HCT116 (cell line): ENCODE measurements around the gene SCP2. TPM values are rescaled to one million over a fixed set of nuclear protein-coding genes. Genes with fewer than 3 reads are reported as not detected.

ENCODE experiments used
- ATAC-seq: fragments of 200-7000 bp; cut with Tn5 transposase; 2 replicates; pipeline ENCODE4 v1.9.1; 2020; ENCODE audit warnings: mild to moderate bottlenecking, moderate library complexity
- BruUV-seq: library from RNA; stranded (reverse); fragments of 400-500 nt; replicated peaks from 2 replicates; lab custom pipeline; 2021; lab: Mats Ljungman, UMichigan
- CTCF ChIA-PET: fragments of 300-600 bp; sonication (Branson Sonifier 250); formaldehyde crosslinking; loops from one replicate; lab custom pipeline; 2021; ENCODE audit warnings: antibody characterized with exemption; lab: Charles Lee
- POLR2A ChIA-PET: fragments of 300-600, 350-600 bp; sonication (Branson Sonifier 250); formaldehyde crosslinking; loops from one replicate; lab custom pipeline; 2021; ENCODE audit warnings: antibody characterized with exemption; lab: Charles Lee
- RAD21 ChIA-PET, 2 experiments: fragments of 300-600 bp; sonication (Branson Sonifier 250); formaldehyde crosslinking; loops; one replicate each; lab custom pipeline; 2023; ENCODE audit warnings: low total read pairs in 2 of 2; ENCODE audit not compliant: uncharacterized antibody in 2 of 2, unreplicated experiment in 2 of 2, low non-redundant PET in 1 of 2; lab: Charles Lee
- DNase-seq: peaks from one replicate; pipeline ENCODE4 v3.0.0-alpha.2; 2010; ENCODE audit warnings: low read depth, low spot score
- H2AFZ ChIP-seq: fragments of 200-600 bp; shearing (Covaris generic), sonication (generic); 2 replicates; pipeline ENCODE4 v1.6.1; 2017; ENCODE audit warnings: low read depth, mixed run types, mixed read lengths, antibody characterized with exemption, low read length; ENCODE audit not compliant: poor library complexity, severe bottlenecking
- H3K27ac ChIP-seq: 2 replicates; pipeline ENCODE4 v1.5.1; 2012; ENCODE audit warnings: low read depth, low read length
- H3K27me3 ChIP-seq: fragments of 200-600 bp; sonication (generic); 2 replicates; pipeline ENCODE4 v1.6.1; 2016; ENCODE audit warnings: mixed run types, low read length, mixed read lengths; ENCODE audit not compliant: insufficient read depth
- H3K36me3 ChIP-seq, 2 experiments: fragments of 200-500 bp in 1 of 2; fragments of 200-600 bp in 1 of 2; sonication (Bioruptor generic) in 1 of 2; sonication (generic) in 1 of 2; 2 replicates each; pipeline versions ENCODE4 v1.5.1 to v1.6.1; 2014 to 2016; ENCODE audit warnings: low read length in 2 of 2, inconsistent platforms in 1 of 2, mixed read lengths in 1 of 2, mixed run types in 1 of 2; ENCODE audit not compliant: insufficient read depth in 2 of 2, control insufficient read depth in 1 of 2
- H3K4me1 ChIP-seq, 2 experiments: fragments of 200-600 bp in 1 of 2; sonication (generic) in 1 of 2; 2 replicates each; pipeline versions ENCODE4 v1.5.1 to v1.6.1; 2012 to 2017; ENCODE audit warnings: low read length in 2 of 2, inconsistent platforms in 1 of 2, mild to moderate bottlenecking in 1 of 2, mixed read lengths in 1 of 2, mixed run types in 1 of 2, moderate library complexity in 1 of 2; ENCODE audit not compliant: insufficient read depth in 2 of 2, control insufficient read depth in 1 of 2
- H3K4me2 ChIP-seq: fragments of 200-600 bp; sonication (generic); 2 replicates; pipeline ENCODE4 v1.6.1; 2017; ENCODE audit warnings: mixed run types, low read length, mixed read lengths
- H3K4me3 ChIP-seq, 2 experiments: fragments of 200-600 bp in 1 of 2; sonication (generic) in 1 of 2; replicated peaks in 1 of 2; 2 replicates each; pipeline ENCODE4 v1.5.1; 2011 to 2016; ENCODE audit warnings: low read length in 2 of 2, control low read depth in 1 of 2, low read depth in 1 of 2, mild to moderate bottlenecking in 1 of 2, mixed read lengths in 1 of 2, mixed run types in 1 of 2
- H3K79me2 ChIP-seq: fragments of 200-600 bp; sonication (generic); 2 replicates; pipeline ENCODE4 v1.6.1; 2017; ENCODE audit warnings: mild to moderate bottlenecking, mixed run types, low read length, moderate library complexity, mixed read lengths; ENCODE audit not compliant: insufficient read depth
- H3K9ac ChIP-seq: fragments of 200-600 bp; sonication (generic); 2 replicates; pipeline ENCODE4 v1.6.1; 2016; ENCODE audit warnings: low read length, mixed read lengths
- H3K9me2 ChIP-seq: fragments of 200-600 bp; sonication (generic), shearing (Covaris generic); 2 replicates; pipeline ENCODE4 v1.6.1; 2017; ENCODE audit warnings: mixed run types, mild to moderate bottlenecking, moderate library complexity; ENCODE audit not compliant: insufficient read depth
- H3K9me3 ChIP-seq, 2 experiments: fragments of 200-500 bp in 1 of 2; fragments of 200-600 bp in 1 of 2; sonication (Bioruptor generic) in 1 of 2; sonication (generic) in 1 of 2; 2 replicates each; pipeline ENCODE4 v1.6.1; 2014 to 2017; ENCODE audit warnings: low read length in 2 of 2, mixed read lengths in 2 of 2, inconsistent platforms in 1 of 2, low read depth in 1 of 2, mild to moderate bottlenecking in 1 of 2, mixed run types in 1 of 2, moderate library complexity in 1 of 2; ENCODE audit not compliant: control insufficient read depth in 1 of 2, insufficient read depth in 1 of 2
- H4K20me1 ChIP-seq: fragments of 200-600 bp; sonication (generic), shearing (Covaris generic); 2 replicates; pipeline ENCODE4 v1.6.1; 2017; ENCODE audit warnings: mixed run types, mild to moderate bottlenecking, moderate library complexity; ENCODE audit not compliant: insufficient read depth
- FOSL1 ChIP-seq: IDR thresholded peaks from 2 replicates; pipeline ENCODE4 v1.6.1; 2012; ENCODE audit warnings: low read depth
- POLR2A ChIP-seq: IDR thresholded peaks from 2 replicates; pipeline ENCODE4 v1.7.0; 2011; ENCODE audit warnings: borderline replicate concordance; ENCODE audit not compliant: insufficient read depth, insufficient read length; ENCODE audit errors: extremely low read depth
- SIN3A ChIP-seq: IDR thresholded peaks from 2 replicates; pipeline ENCODE4 v1.6.1; 2012; ENCODE audit warnings: low read depth
- SRF ChIP-seq: IDR thresholded peaks from 2 replicates; pipeline ENCODE4 v1.6.1; 2012; ENCODE audit warnings: low read depth
- TCF7L2 ChIP-seq: IDR thresholded peaks from 2 replicates; pipeline ENCODE4 v1.7.0; 2011; ENCODE audit warnings: borderline replicate concordance, inconsistent platforms; ENCODE audit not compliant: insufficient read depth, insufficient read length; ENCODE audit errors: extremely low read depth
- ZFX ChIP-seq: fragments of 450-650 bp; IDR thresholded peaks from 2 replicates; pipeline ENCODE4 v1.6.1; 2017
- ZNF274 ChIP-seq: fragments of 200-500 bp; sonication (Bioruptor generic); IDR thresholded peaks from 2 replicates; pipeline ENCODE4 v1.6.1; 2014; ENCODE audit warnings: mild to moderate bottlenecking, low read depth, low read length, inconsistent platforms
- intact Hi-C: fragments of 100-400 bp; cut with micrococcal nuclease; formaldehyde crosslinking; loops from 2 replicates; pipeline ENCODE4 v1.10.0; 2022
- total RNA-seq: library from RNA; stranded (reverse); gene quantifications from one replicate; pipeline ENCODE4 v1.2.1, GENCODE V29; 2021; ENCODE audit not compliant: unreplicated experiment
- TF ChIP-seq, protein P1 (sequence below), 3 experiments: fragments of 200-600 bp in 1 of 3; sonication (generic) in 1 of 3; IDR thresholded peaks in 2 of 3; conservative IDR thresholded peaks in 1 of 3; 2 replicates each; pipeline ENCODE4 v1.5.1; 2012 to 2017; ENCODE audit warnings: low read depth in 2 of 3, low read length in 2 of 3, antibody characterized with exemption in 1 of 3, borderline replicate concordance in 1 of 3, control low read depth in 1 of 3, mild to moderate bottlenecking in 1 of 3, mixed read lengths in 1 of 3, mixed run types in 1 of 3, moderate library complexity in 1 of 3; ENCODE audit not compliant: insufficient read depth in 1 of 3
- TF ChIP-seq, protein P2 (sequence below): IDR thresholded peaks from 2 replicates; pipeline ENCODE4 v1.6.1; 2012
- TF ChIP-seq, protein P3 (sequence below): IDR thresholded peaks from 2 replicates; pipeline ENCODE4 v1.6.1; 2012

SCP2 gene
- total RNA-seq, 1 experiment from 2014 or later: 62.0 TPM

DNA sequence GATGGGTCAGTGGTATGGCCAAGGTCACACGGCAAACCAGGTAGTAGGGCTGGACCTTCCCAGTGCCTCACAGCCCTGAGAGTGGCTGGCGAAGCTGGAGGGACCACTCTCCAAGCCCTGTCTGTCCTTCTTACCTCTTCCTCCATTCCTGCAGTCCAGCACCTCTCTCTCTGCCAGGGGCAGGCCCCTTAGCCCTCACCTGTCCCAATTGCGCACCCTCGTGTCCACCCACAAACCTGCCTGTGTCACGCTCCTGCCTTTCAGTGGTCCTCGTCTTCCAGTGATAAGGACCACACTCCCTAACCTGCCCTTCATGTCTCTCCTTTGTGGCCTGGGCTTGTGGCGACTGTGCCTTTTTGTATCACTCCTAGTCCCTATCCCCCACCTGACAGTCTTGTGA lies 138.3 kb downstream of the SCP2 start:
- H3K9me3 ChIP-seq: no peaks in the 10 kb centered on the region
- CTCF ChIA-PET: no interaction called here
- POLR2A ChIA-PET: no interaction called here
- H3K4me3 ChIP-seq: no peak overlapping the region
- H3K4me1 ChIP-seq: no peaks in the 10 kb centered on the region
- RAD21 ChIA-PET: no interaction called here
- no peak overlapping the region for H3K9ac ChIP-seq
- no peak overlapping the region for H2AFZ ChIP-seq
- no peaks in the 10 kb centered on the region for H3K27me3 ChIP-seq
- H3K36me3 ChIP-seq: no peaks in the 10 kb centered on the region
- no TSS peak for BruUV-seq
- no peak for ATAC-seq
- DNase-seq: no peak
- no peaks in the 10 kb centered on the region for H3K79me2 ChIP-seq
- intact Hi-C loops: no loop called here
- TF ChIP-seq, protein P1, sequence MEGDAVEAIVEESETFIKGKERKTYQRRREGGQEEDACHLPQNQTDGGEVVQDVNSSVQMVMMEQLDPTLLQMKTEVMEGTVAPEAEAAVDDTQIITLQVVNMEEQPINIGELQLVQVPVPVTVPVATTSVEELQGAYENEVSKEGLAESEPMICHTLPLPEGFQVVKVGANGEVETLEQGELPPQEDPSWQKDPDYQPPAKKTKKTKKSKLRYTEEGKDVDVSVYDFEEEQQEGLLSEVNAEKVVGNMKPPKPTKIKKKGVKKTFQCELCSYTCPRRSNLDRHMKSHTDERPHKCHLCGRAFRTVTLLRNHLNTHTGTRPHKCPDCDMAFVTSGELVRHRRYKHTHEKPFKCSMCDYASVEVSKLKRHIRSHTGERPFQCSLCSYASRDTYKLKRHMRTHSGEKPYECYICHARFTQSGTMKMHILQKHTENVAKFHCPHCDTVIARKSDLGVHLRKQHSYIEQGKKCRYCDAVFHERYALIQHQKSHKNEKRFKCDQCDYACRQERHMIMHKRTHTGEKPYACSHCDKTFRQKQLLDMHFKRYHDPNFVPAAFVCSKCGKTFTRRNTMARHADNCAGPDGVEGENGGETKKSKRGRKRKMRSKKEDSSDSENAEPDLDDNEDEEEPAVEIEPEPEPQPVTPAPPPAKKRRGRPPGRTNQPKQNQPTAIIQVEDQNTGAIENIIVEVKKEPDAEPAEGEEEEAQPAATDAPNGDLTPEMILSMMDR (IDR thresholded peaks at IDR 0.05 in 2 of 3, conservative IDR thresholded peaks at IDR 0.05 in 1 of 3; ENCODE audit: borderline replicate concordance in 1 of 3, insufficient read depth in 1 of 3, low read depth in 2 of 3, low read length in 2 of 3): no peak
- TF ChIP-seq SIN3A: no peak
- H4K20me1 ChIP-seq: no peaks in the 10 kb centered on the region
- no peak overlapping the region for H3K27ac ChIP-seq
- no peaks in the 10 kb centered on the region for H3K9me2 ChIP-seq
- H3K4me2 ChIP-seq: no peak overlapping the region

DNA sequence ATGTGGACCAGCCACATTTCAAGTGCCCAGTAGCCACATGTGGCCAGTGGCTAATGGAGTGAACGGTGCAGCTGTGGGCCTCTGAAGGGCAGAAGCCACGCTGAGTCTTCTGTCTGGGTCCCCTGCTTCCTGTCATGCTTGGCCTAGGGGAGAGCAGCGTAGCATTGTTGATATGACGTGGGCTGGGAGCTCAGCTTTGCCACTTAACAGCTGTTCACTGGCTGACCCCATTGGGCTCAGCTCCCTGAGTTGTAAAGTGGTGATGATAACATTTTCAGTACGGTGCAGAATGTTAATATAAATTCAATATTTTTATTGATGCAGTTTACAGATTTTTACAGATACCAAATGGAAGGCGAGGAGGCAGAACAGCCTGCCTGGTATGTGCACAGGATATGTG lies 139.4 kb downstream of the SCP2 start:
- ATAC-seq (no peak), DNase-seq (no peak)
- CTCF ChIA-PET: no interaction called here
- no peaks in the 10 kb centered on the region for H3K9me3 ChIP-seq
- RAD21 ChIA-PET: no interaction called here
- no peaks in the 10 kb centered on the region for H4K20me1 ChIP-seq
- POLR2A ChIA-PET: no interaction called here
- no peaks in the 10 kb centered on the region for H3K9me2 ChIP-seq
- no peak for TF ChIP-seq SRF
- TF ChIP-seq, protein P2, sequence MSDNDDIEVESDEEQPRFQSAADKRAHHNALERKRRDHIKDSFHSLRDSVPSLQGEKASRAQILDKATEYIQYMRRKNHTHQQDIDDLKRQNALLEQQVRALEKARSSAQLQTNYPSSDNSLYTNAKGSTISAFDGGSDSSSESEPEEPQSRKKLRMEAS: no peak
- TF ChIP-seq ZFX: no peak
- TF ChIP-seq, protein P3, sequence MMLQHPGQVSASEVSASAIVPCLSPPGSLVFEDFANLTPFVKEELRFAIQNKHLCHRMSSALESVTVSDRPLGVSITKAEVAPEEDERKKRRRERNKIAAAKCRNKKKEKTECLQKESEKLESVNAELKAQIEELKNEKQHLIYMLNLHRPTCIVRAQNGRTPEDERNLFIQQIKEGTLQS: no peak
- TF ChIP-seq TCF7L2: no peak
- no peak for TF ChIP-seq POLR2A
- TF ChIP-seq, protein P1 (IDR thresholded peaks at IDR 0.05 in 2 of 3, conservative IDR thresholded peaks at IDR 0.05 in 1 of 3; ENCODE audit: borderline replicate concordance in 1 of 3, insufficient read depth in 1 of 3, low read depth in 2 of 3, low read length in 2 of 3): no peak
- no peak for TF ChIP-seq ZNF274
- TF ChIP-seq FOSL1: no peak
- H3K27me3 ChIP-seq: no peaks in the 10 kb centered on the region
- H2AFZ ChIP-seq: no peak overlapping the region
- intact Hi-C loops: no loop called here
- no peaks in the 10 kb centered on the region for H3K4me1 ChIP-seq
- H3K9ac ChIP-seq: no peak overlapping the region
- H3K27ac ChIP-seq: no peak overlapping the region
- no peak overlapping the region for H3K4me2 ChIP-seq
- no peak overlapping the region for H3K4me3 ChIP-seq
- H3K79me2 ChIP-seq: no peaks in the 10 kb centered on the region
- H3K36me3 ChIP-seq: no peaks in the 10 kb centered on the region
- BruUV-seq: no TSS peak
